ENCODE results near the gene CACNG4. TPM values are rescaled to one million over a fixed set of nuclear protein-coding genes. Genes with fewer than 3 reads are reported as not detected.

The CACNG4 gene
- polyA plus RNA-seq, 1 donor = 5.1 TPM

- H3K9me3 ChIP-seq (ENCODE audit: control insufficient read depth, low read depth, low read length) = no peaks in the 10 kb centered on the region
- H3K4me1 ChIP-seq (ENCODE audit: control insufficient read depth, insufficient read depth, low read length) = no peaks in the 10 kb centered on the region
- H3K4me3 ChIP-seq (ENCODE audit: low read length) = no peak overlapping the region
- peaks cover 3% of the 10 kb centered on the region for H3K27me3 ChIP-seq (ENCODE audit: control insufficient read depth, insufficient read depth, low read length)
- H3K27ac ChIP-seq (ENCODE audit: low read length) = no peak overlapping the region
- WGBS (ENCODE audit: insufficient coverage, low lambda C conversion rate) = no CpG with 5 or more reads among the region's 12 CpGs
- no peak for DNase-seq
- H3K36me3 ChIP-seq (ENCODE audit: control insufficient read depth, insufficient read depth, low read length) = no peaks in the 10 kb centered on the region
Measured at GRCh38 chr17:66994930-66995535, 30.5 kb downstream of the CACNG4 start.

- no peak for DNase-seq
- Histone ChIP-seq H3K4me3 (ENCODE audit: low read length) (no peak overlapping the region), H3K36me3 (ENCODE audit: control insufficient read depth, insufficient read depth, low read length) (no peaks in the 10 kb centered on the region), H3K4me1 (ENCODE audit: control insufficient read depth, insufficient read depth, low read length) (no peaks in the 10 kb centered on the region), H3K27me3 (ENCODE audit: control insufficient read depth, insufficient read depth, low read length) (no peaks in the 10 kb centered on the region), H3K27ac (ENCODE audit: low read length) (no peak overlapping the region), H3K9me3 (ENCODE audit: control insufficient read depth, low read depth, low read length) (no peaks in the 10 kb centered on the region)
- no CpG with 5 or more reads among the region's 7 CpGs for WGBS (ENCODE audit: insufficient coverage, low lambda C conversion rate)
Measured at GRCh38 chr17:66995944-66996343, 31.4 kb downstream of the CACNG4 start.

GRCh38 chr17:66996926-66997325 lies 32.4 kb downstream of the CACNG4 start:
- Histone ChIP-seq H3K36me3 (ENCODE audit: control insufficient read depth, insufficient read depth, low read length) (no peaks in the 10 kb centered on the region), H3K27ac (ENCODE audit: low read length) (no peak overlapping the region), H3K9me3 (ENCODE audit: control insufficient read depth, low read depth, low read length) (peaks cover 3% of the 10 kb centered on the region), H3K4me1 (ENCODE audit: control insufficient read depth, insufficient read depth, low read length) (no peaks in the 10 kb centered on the region), H3K27me3 (ENCODE audit: control insufficient read depth, insufficient read depth, low read length) (no peaks in the 10 kb centered on the region), H3K4me3 (ENCODE audit: low read length) (no peak overlapping the region)
- no peak for DNase-seq
- 93% methylated on average over 2 of the region's 5 CpGs for WGBS (ENCODE audit: insufficient coverage, low lambda C conversion rate)

GRCh38 chr17:67003231-67003630 lies 38.7 kb downstream of the CACNG4 start:
- Histone ChIP-seq H3K4me1 (ENCODE audit: control insufficient read depth, insufficient read depth, low read length) (no peaks in the 10 kb centered on the region), H3K4me3 (ENCODE audit: low read length) (no peak overlapping the region), H3K27me3 (ENCODE audit: control insufficient read depth, insufficient read depth, low read length) (peaks cover 2% of the 10 kb centered on the region), H3K9me3 (ENCODE audit: control insufficient read depth, low read depth, low read length) (peaks cover 3% of the 10 kb centered on the region), H3K36me3 (ENCODE audit: control insufficient read depth, insufficient read depth, low read length) (no peaks in the 10 kb centered on the region), H3K27ac (ENCODE audit: low read length) (no peak overlapping the region)
- no CpG with 5 or more reads among the region's 2 CpGs for whole genome bisulfite sequencing (ENCODE audit: insufficient coverage, low lambda C conversion rate)
- DNase-seq = no peak

- Histone ChIP-seq H3K4me3 (ENCODE audit: low read length) (no peak overlapping the region), H3K36me3 (ENCODE audit: control insufficient read depth, insufficient read depth, low read length) (no peaks in the 10 kb centered on the region), H3K9me3 (ENCODE audit: control insufficient read depth, low read depth, low read length) (peaks cover 3% of the 10 kb centered on the region), H3K27ac (ENCODE audit: low read length) (no peak overlapping the region), H3K4me1 (ENCODE audit: control insufficient read depth, insufficient read depth, low read length) (no peaks in the 10 kb centered on the region), H3K27me3 (ENCODE audit: control insufficient read depth, insufficient read depth, low read length) (peaks cover 2% of the 10 kb centered on the region)
- 100% methylated on average over 1 of the region's 11 CpGs for WGBS (ENCODE audit: insufficient coverage, low lambda C conversion rate)
- no peak for DNase-seq
Measured at GRCh38 chr17:67004181-67004580, 39.7 kb downstream of the CACNG4 start.

- Histone ChIP-seq H3K9me3 (ENCODE audit: control insufficient read depth, low read depth, low read length) (no peaks in the 10 kb centered on the region), H3K27ac (ENCODE audit: low read length) (no peak overlapping the region), H3K27me3 (ENCODE audit: control insufficient read depth, insufficient read depth, low read length) (peaks cover 2% of the 10 kb centered on the region), H3K4me1 (ENCODE audit: control insufficient read depth, insufficient read depth, low read length) (no peaks in the 10 kb centered on the region), H3K36me3 (ENCODE audit: control insufficient read depth, insufficient read depth, low read length) (no peaks in the 10 kb centered on the region), H3K4me3 (ENCODE audit: low read length) (no peak overlapping the region)
- WGBS (ENCODE audit: insufficient coverage, low lambda C conversion rate) = 93% methylated on average over 3 of the region's 6 CpGs
- no peak for DNase-seq
Measured at GRCh38 chr17:67007266-67007665, 42.8 kb downstream of the CACNG4 start.

DNA sequence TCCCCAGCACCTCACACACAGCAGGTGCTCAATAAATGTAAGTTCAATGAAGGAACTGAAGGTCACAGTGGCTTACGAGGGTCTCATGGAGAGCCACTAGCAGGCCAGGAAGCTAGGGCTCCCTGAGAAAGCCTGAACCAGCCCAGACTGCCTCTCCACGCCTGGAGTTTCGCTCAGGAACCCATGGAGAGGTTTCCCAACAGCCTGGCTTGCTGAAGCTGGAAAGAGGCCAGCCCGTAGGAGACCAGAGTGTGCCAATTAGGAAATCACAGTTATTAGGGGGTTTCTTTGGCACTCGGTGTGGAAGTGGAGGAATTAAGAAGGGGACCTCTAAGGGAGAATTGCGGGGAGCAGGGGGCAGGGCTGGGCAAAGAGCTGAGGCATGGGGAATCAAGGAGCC lies 43.6 kb downstream of the CACNG4 start:
- no peak for DNase-seq
- H3K27me3 ChIP-seq (ENCODE audit: control insufficient read depth, insufficient read depth, low read length) = peaks cover 2% of the 10 kb centered on the region
- H3K4me1 ChIP-seq (ENCODE audit: control insufficient read depth, insufficient read depth, low read length) = no peaks in the 10 kb centered on the region
- H3K4me3 ChIP-seq (ENCODE audit: low read length) = no peak overlapping the region
- no peak overlapping the region for H3K27ac ChIP-seq (ENCODE audit: low read length)
- no peaks in the 10 kb centered on the region for H3K9me3 ChIP-seq (ENCODE audit: control insufficient read depth, low read depth, low read length)
- no peaks in the 10 kb centered on the region for H3K36me3 ChIP-seq (ENCODE audit: control insufficient read depth, insufficient read depth, low read length)
- WGBS (ENCODE audit: insufficient coverage, low lambda C conversion rate) = no CpG with 5 or more reads among the region's 6 CpGs

DNA sequence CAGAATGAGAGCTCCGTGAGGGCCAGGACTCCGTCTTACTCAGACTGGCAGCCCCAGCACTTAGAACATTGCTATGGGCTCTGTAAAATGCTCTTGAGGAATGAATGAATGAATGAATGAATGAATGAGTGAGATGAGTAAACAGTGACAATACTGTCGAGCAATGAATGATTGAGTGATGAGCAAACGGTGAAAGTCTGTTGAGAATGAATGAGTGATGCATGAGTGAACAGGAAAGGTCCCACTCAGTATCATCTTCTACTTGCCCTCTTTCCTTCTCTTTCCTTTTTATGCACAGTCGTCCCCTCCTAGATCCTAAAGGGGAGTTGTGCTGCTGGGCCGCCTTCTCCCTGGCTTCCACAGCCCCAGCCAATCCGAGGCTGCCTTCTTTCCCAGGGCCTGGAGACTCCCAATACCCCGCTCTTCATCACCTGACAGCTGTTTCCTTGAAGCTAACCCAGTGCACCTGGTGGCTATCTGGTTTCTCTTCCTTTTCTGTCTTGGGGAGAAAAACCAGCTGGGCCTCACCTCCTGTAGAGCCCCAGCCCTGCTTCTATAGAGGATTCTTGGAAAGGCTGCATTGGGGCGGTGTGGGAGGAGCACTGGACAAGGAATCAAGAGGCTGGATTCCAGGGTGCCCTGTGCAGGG lies 47.1 kb downstream of the CACNG4 start:
- Histone ChIP-seq H3K4me1 (ENCODE audit: control insufficient read depth, insufficient read depth, low read length) (no peaks in the 10 kb centered on the region), H3K27ac (ENCODE audit: low read length) (no peak overlapping the region), H3K27me3 (ENCODE audit: control insufficient read depth, insufficient read depth, low read length) (no peaks in the 10 kb centered on the region), H3K36me3 (ENCODE audit: control insufficient read depth, insufficient read depth, low read length) (no peaks in the 10 kb centered on the region), H3K4me3 (ENCODE audit: low read length) (no peak overlapping the region), H3K9me3 (ENCODE audit: control insufficient read depth, low read depth, low read length) (no peaks in the 10 kb centered on the region)
- WGBS (ENCODE audit: insufficient coverage, low lambda C conversion rate) = 82% methylated on average over 2 of the region's 9 CpGs
- no peak for DNase-seq

DNA sequence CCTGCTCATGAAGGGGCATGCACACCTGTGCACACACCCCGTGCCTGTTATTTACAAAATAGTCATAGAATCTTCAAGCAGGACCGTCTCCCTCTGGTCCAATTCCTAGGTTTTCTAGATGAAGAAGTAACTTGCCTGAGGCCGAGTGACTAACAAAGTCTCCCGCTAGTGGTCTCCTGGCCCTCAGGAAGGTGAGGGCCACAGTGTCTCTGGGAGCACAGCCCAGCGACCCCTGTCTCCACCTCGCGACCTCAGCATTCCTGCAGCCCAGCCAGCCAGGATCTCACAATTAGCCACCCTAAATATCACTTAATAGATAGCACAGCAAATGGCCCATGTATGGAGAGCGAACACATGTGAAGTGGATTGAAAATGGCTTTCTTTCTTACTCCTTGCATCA lies 49.4 kb downstream of the CACNG4 start:
- no CpG with 5 or more reads among the region's 8 CpGs for WGBS (ENCODE audit: insufficient coverage, low lambda C conversion rate)

GRCh38 chr17:67015001-67015400 lies 50.5 kb downstream of the CACNG4 start:
- no peak for DNase-seq
- Histone ChIP-seq H3K4me3 (ENCODE audit: low read length) (no peak overlapping the region), H3K9me3 (ENCODE audit: control insufficient read depth, low read depth, low read length) (no peaks in the 10 kb centered on the region), H3K27ac (ENCODE audit: low read length) (no peak overlapping the region), H3K27me3 (ENCODE audit: control insufficient read depth, insufficient read depth, low read length) (no peaks in the 10 kb centered on the region), H3K4me1 (ENCODE audit: control insufficient read depth, insufficient read depth, low read length) (no peaks in the 10 kb centered on the region), H3K36me3 (ENCODE audit: control insufficient read depth, insufficient read depth, low read length) (no peaks in the 10 kb centered on the region)
- WGBS (ENCODE audit: insufficient coverage, low lambda C conversion rate) = no CpG with 5 or more reads among the region's 11 CpGs

More for the DNA sequence above, 49.4 kb downstream of the CACNG4 start:
- Histone ChIP-seq H3K27me3 (ENCODE audit: control insufficient read depth, insufficient read depth, low read length) (no peaks in the 10 kb centered on the region), H3K36me3 (ENCODE audit: control insufficient read depth, insufficient read depth, low read length) (no peaks in the 10 kb centered on the region), H3K4me3 (ENCODE audit: low read length) (no peak overlapping the region), H3K4me1 (ENCODE audit: control insufficient read depth, insufficient read depth, low read length) (no peaks in the 10 kb centered on the region), H3K9me3 (ENCODE audit: control insufficient read depth, low read depth, low read length) (no peaks in the 10 kb centered on the region), H3K27ac (ENCODE audit: low read length) (no peak overlapping the region)
- no peak for DNase-seq
